HCEC 1CT (cell line): Measurements from ENCODE around the gene ZW10.

Experiments
- DNase-seq: peaks from one replicate; pipeline ENCODE4 v3.0.0-alpha.2; 2017

The ZW10 gene

GRCh38 chr11:113695207-113695606 is 78.3 kb downstream of the ZW10 start:
- DNase-seq = no peak

GRCh38 chr11:113694390-113694789 is 79.1 kb downstream of the ZW10 start:
- no peak for DNase-seq

DNA sequence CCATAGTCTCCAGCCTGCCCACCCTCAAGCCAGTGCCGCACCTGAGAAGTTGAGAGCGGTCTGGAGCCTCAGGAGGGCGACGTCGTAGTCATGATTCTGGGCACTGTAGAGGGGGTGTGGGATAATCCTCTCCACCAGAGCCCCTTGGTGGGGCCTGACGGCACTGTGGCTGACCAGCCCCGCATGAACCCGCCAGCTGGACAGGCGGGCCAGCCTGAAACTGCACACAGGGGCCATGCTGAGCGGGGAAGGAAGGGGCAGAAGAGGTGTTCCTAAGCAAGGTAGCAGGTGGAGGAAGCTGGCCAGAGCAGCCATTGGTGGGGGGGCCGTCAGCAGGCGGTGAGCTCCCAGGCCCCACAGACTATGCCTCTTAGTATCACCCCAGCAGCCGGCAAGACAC is 80.5 kb downstream of the ZW10 start:
- no peak for DNase-seq

GRCh38 chr11:113690619-113691569 is 82.6 kb downstream of the ZW10 start:
- peak; percentile 35 for DNase-seq

- no peak for DNase-seq
These were observed 83.5 kb downstream of the ZW10 start for GRCh38 chr11:113689768-113690618.

GRCh38 chr11:113685654-113686359 is 87.7 kb downstream of the ZW10 start:
- no peak for DNase-seq

DNA sequence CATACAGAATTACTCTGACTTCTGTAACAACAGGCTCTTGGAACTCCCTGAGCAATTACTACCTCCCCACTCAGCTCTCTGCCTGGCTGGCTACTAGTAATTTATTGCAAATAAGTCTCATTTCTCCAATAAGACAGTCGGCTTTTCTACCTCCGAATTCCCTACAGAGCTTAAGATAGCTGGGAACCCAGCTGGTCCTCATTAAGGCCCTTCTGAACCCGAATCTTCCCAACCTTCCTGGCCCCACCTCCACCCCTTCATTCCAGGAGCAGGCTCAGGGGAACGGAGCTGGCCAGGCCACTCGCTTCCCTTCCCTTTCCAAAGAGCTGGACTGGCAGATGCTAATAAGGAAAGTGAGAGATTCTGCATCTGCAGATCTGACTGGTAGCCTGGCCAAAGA is 89.0 kb downstream of the ZW10 start:
- no peak for DNase-seq

DNA sequence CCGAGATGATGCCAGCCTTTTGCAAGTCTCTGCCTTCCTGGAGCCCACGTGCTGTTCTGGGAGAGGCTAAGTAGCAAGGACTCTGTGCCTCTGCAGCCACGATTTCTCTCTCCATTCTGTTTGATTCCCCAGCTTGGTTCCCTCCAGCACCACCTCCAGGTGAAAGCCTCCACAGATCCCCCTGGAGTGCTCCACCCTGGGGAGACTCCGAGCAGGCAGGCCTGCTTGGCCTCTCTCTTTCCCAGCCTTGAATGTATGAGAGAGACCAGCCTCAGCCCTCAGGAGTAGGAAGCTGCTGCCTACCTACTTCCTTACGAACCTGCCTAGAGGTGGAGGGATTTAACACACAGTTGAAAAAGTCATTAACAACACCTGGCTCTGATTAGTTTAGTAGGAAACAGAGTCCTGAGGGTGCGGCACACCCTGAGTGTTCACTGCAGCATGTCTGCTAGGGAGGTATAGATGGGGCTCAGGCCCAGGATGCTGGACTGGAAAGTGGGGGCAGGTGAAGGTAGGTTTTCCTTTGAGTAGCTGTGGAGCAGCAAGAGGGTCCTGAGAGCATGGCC is 89.9 kb downstream of the ZW10 start:
- DNase-seq = no peak
